ENCODE measurements around the gene GP1BB. TPM values are rescaled to one million over a fixed set of nuclear protein-coding genes. Genes with fewer than 3 reads are reported as not detected.

Gene GP1BB
- total and polyA plus RNA-seq, 2 of the 4 experiments (the other 2 are of a cell fraction) = 0.18 to 1.5 TPM

GRCh38 chr22:19730198-19730597, 6.9 kb downstream of the GP1BB start:
- 93% methylated on average over 6 of the region's 8 CpGs; no CpG with 5 or more reads in 1 of the 2 experiments for WGBS, 2 experiments (ENCODE audit: extremely low coverage in 2 of 2, insufficient read length in 1 of 2)
- H3K18ac ChIP-seq (ENCODE audit: low read depth, low read length) = no peak overlapping the region
- TF ChIP-seq NFE2L2 (IDR thresholded peaks at IDR 0.05; ENCODE audit: low read depth, low read length) (no peak), MAZ (IDR thresholded peaks at IDR 0.05; ENCODE audit: borderline replicate concordance, low read depth, low read length) (no peak)
- no peaks in the 10 kb centered on the region; the same call in none of the 2 replicates for H3K4me1 ChIP-seq (ENCODE audit: control insufficient read depth, insufficient read depth, low read length)
- dilution Hi-C loops (cut with HindIII; ENCODE audit: low sequenced_read_pairs, unreplicated experiment) (no loop called here), in situ Hi-C loops (cut with MboI; ENCODE audit: low sequenced_read_pairs) (loop anchor here (5.0 kb wide), 1 partner anchor 182 kb away; no protein-coding TSS in a partner anchor), intact Hi-C loops (cut with micrococcal nuclease) (loop anchor here (1.0 to 5.0 kb wide), 3 partner anchors 122 to 282 kb away; partner anchors contain the start of genes GNB1L and RTL10)
- H4K8ac ChIP-seq (ENCODE audit: low read depth in 2 of 2, low read length in 2 of 2) = peak overlapping the region; percentile 29 to 95
- peak overlapping the region; percentile 96 for H2AFZ ChIP-seq (replicated peaks; ENCODE audit: low read length, poor library complexity)
- ATAC-seq (ENCODE audit: low read depth) = no peak
- no peaks in the 10 kb centered on the region for H4K20me1 ChIP-seq (ENCODE audit: insufficient read depth, low read length)
- no peaks in the 10 kb centered on the region for H3K9me3 ChIP-seq (ENCODE audit: control insufficient read depth, insufficient read depth, low read length)
- H3K27me3 ChIP-seq (ENCODE audit: control insufficient read depth, insufficient read depth, low read length) = peaks cover 9% of the 10 kb centered on the region; the same call in 1 of the 2 replicates
- H2AK5ac ChIP-seq (ENCODE audit: low read depth, low read length) = peak overlapping the region; percentile 6; the same call in 1 of the 2 replicates
- peak overlapping the region; percentile 71 for H3K4ac ChIP-seq (ENCODE audit: low read depth, low read length)
- H3K56ac ChIP-seq (ENCODE audit: extremely low read depth, insufficient read depth, low read length) = no peak overlapping the region
- H3K4me2 ChIP-seq (ENCODE audit: low read depth, low read length) = no peak overlapping the region
- H3K23ac ChIP-seq (ENCODE audit: low read depth, low read length) = no peak overlapping the region
- H2BK15ac ChIP-seq (ENCODE audit: low read depth, low read length) = no peak overlapping the region; the same call in 2 of the 3 replicates
- H3K14ac ChIP-seq (replicated peaks; ENCODE audit: low read depth, low read length) = peak overlapping the region; percentile 43
- no peaks in the 10 kb centered on the region for H3K79me1 ChIP-seq (ENCODE audit: low read depth in 1 of 2, low read length in 2 of 2)
- H2BK20ac ChIP-seq (ENCODE audit: low read depth, low read length) = peak overlapping the region; percentile 8
- no TSS peak for BruUV-seq (replicated peaks)
- H3K9me1 ChIP-seq (ENCODE audit: insufficient read depth, low read length) = no peaks in the 10 kb centered on the region
- peak overlapping the region; percentile 47; the same call in 1 of the 2 replicates for H2BK120ac ChIP-seq (ENCODE audit: low read depth, low read length)
- H3K4me3 ChIP-seq (ENCODE audit: insufficient read depth, low read depth, low read length) = no peak overlapping the region
- ChIA-PET CTCF (interaction anchor here (0.6 to 2.0 kb wide), 22 partner anchors 8 to 228 kb away, joined by 3 to 27 read pairs (median 4); no protein-coding TSS in a partner anchor), POLR2A (ENCODE audit: unreplicated experiment) (interaction anchor here (0.5 kb wide), 1 partner anchor 168 kb away, joined by 4 read pairs; no protein-coding TSS in a partner anchor)
- no peaks in the 10 kb centered on the region for H3K36me3 ChIP-seq (ENCODE audit: control insufficient read depth, insufficient read depth, low read length)
- H4K91ac ChIP-seq (ENCODE audit: insufficient read depth, low read depth, low read length) = peak overlapping the region; percentile 72
- H2AK9ac ChIP-seq (replicated peaks; ENCODE audit: low read depth, low read length, poor library complexity) = peak overlapping the region; percentile 92
- no peak overlapping the region for H3K27ac ChIP-seq (ENCODE audit: insufficient read depth, low read length)
- no peak overlapping the region for H2BK5ac ChIP-seq (ENCODE audit: low read depth, low read length, poor library complexity, severe bottlenecking)
- H4K5ac ChIP-seq (ENCODE audit: low read depth, low read length) = peak overlapping the region; percentile 45
- H3K9ac ChIP-seq (ENCODE audit: low read depth, low read length) = peak overlapping the region; percentile 28
- no peak for DNase-seq

Data from IMR-90 (cell line).